ENCODE data around the gene CAMK1D.

DNA sequence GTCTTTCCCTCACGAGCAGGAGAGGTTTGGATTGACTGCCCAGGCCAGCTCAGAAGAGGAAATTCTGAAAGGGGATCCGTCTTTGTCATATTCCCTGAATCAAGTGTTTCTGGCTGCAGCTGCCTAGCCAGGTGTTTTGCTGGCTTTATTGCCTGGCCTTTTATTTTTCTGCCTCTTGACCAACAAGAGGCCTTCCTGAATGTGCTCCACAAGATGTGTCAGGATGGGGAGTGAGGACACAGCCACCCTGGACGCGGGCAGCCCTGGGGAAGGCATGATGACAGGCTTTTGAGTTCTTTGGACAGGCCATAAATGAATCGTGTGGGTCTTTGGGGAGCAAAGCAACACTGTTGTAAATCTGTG lies 163.6 kb downstream of the CAMK1D start:
- no peak for TF ChIP-seq POLR2A (IDR thresholded peaks at IDR 0.05)
- TF ChIP-seq CTCF (IDR thresholded peaks at IDR 0.05), result no peak

Data from testis (tissue), 2 donors.